A549 (cell line): ENCODE data around the gene TRDMT1. TPM values are rescaled to one million over a fixed set of nuclear protein-coding genes. Genes with fewer than 3 reads are reported as not detected.

ENCODE experiments used
- ATAC-seq, 2 experiments: fragments of 200-7000 bp in 1 of 2; fragments of >200 bp in 1 of 2; cut with Nextera tagmentation in 1 of 2; cut with Tn5 transposase in 1 of 2; 3 replicates each; pipeline versions ENCODE4 v1.8.0 to v1.9.1; 2018 to 2020; ENCODE audit warnings: mild to moderate bottlenecking in 1 of 2, moderate library complexity in 1 of 2
- CTCF ChIA-PET: fragments of 300-600 bp; sonication (Branson Sonifier 250); formaldehyde crosslinking; extraction: SDS; loops from one replicate; lab custom pipeline; 2021; ENCODE audit warnings: antibody characterized with exemption, inconsistent platforms; lab: Yijun Ruan, JAX
- POLR2A ChIA-PET: fragments of 350-600 bp; formaldehyde crosslinking; extraction: SDS; loops from one replicate; lab custom pipeline; 2021; ENCODE audit warnings: antibody characterized with exemption, inconsistent platforms; lab: Yijun Ruan, JAX
- DNase-seq, 2 experiments: peaks; one replicate each; pipeline versions ENCODE4 v3.0.0 to v3.0.0-alpha.2; 2011 to 2016; ENCODE audit warnings: low read depth in 1 of 2, low spot score in 1 of 2
- FAIRE-seq: peaks from 2 replicates; lab custom pipeline; 2011; peaks lifted over from hg19 to GRCh38; lab: Jason Lieb, UNC
- H3K27ac ChIP-seq, 2 experiments: fragments of >200 bp; sonication (Bioruptor Twin); formaldehyde crosslinking; 3 replicates each; pipeline ENCODE4 v1.5.1; 2016 to 2017
- H3K4me1 ChIP-seq: fragments of >200 bp; sonication (Bioruptor Twin); formaldehyde crosslinking; 3 replicates; pipeline ENCODE4 v1.6.1; 2016
- H3K4me2 ChIP-seq: fragments of >200 bp; sonication (Bioruptor Twin); formaldehyde crosslinking; 3 replicates; pipeline ENCODE4 v1.6.1; 2016
- H3K4me3 ChIP-seq: fragments of >200 bp; sonication (Bioruptor Twin); formaldehyde crosslinking; 3 replicates; pipeline ENCODE4 v1.5.1; 2016
- H3K9me3 ChIP-seq: fragments of >200 bp; sonication (Bioruptor Twin); formaldehyde crosslinking; 3 replicates; pipeline ENCODE4 v1.6.1; 2016
- ATOH8 ChIP-seq: fragments of 250-450 bp; sonication (Bioruptor Pico); IDR thresholded peaks from 2 replicates; pipeline ENCODE4 v1.5.0; 2020; ENCODE audit warnings: low read depth, mild to moderate bottlenecking, moderate library complexity
- BCL3 ChIP-seq: fragments of >200 bp; sonication (Bioruptor Twin); formaldehyde crosslinking; IDR thresholded peaks from 3 replicates; pipeline ENCODE4 v1.6.1; 2016
- BHLHE40 ChIP-seq: IDR thresholded peaks from 2 replicates; pipeline ENCODE4 v1.6.1; 2012; ENCODE audit warnings: low read depth, low read length, inconsistent platforms
- CBX2 ChIP-seq: fragments of 200-600 bp; sonication (generic); IDR thresholded peaks from 2 replicates; pipeline ENCODE4 v1.6.1; 2016; ENCODE audit warnings: low read depth, mild to moderate bottlenecking, borderline replicate concordance
- CTCF ChIP-seq: fragments of >200 bp; sonication (Bioruptor Twin); formaldehyde crosslinking; IDR thresholded peaks from 3 replicates; pipeline ENCODE4 v1.5.1; 2016
- ELK1 ChIP-seq: fragments of 150-350 bp; IDR thresholded peaks from 2 replicates; pipeline ENCODE4 v1.6.1; 2014; ENCODE audit warnings: low read depth, mild to moderate bottlenecking, low read length
- FOSL2 ChIP-seq, 2 experiments: fragments of 450-650 bp in 1 of 2; fragments of >200 bp in 1 of 2; sonication (Bioruptor Twin) in 1 of 2; formaldehyde crosslinking; IDR thresholded peaks; 2 replicates each; pipeline versions ENCODE4 v1.5.0 to v1.6.1; 2016 to 2020; ENCODE audit warnings: mild to moderate bottlenecking in 1 of 2, moderate library complexity in 1 of 2
- HES2 ChIP-seq: fragments of >200 bp; sonication (Bioruptor Twin); formaldehyde crosslinking; IDR thresholded peaks from 2 replicates; pipeline ENCODE4 v1.6.1; 2016
- HEYL ChIP-seq: fragments of 250-450 bp; sonication (Bioruptor Pico); IDR thresholded peaks from 2 replicates; pipeline ENCODE4 v1.8.0; 2021; ENCODE audit warnings: mild to moderate bottlenecking, moderate library complexity
- NPAS2 ChIP-seq: fragments of 250-450 bp; sonication (Bioruptor Pico); IDR thresholded peaks from 2 replicates; pipeline ENCODE4 v1.8.0; 2022; ENCODE audit warnings: mild to moderate bottlenecking, moderate library complexity, borderline replicate concordance
- NR3C1 ChIP-seq: fragments of >200 bp; sonication (Bioruptor Twin); formaldehyde crosslinking; IDR thresholded peaks from 3 replicates; pipeline ENCODE4 v1.6.1; 2017
- PHF8 ChIP-seq: fragments of 200-600 bp; sonication (generic); IDR thresholded peaks from 2 replicates; pipeline ENCODE4 v1.6.1; 2016; ENCODE audit warnings: low read depth, mild to moderate bottlenecking, antibody characterized with exemption, moderate library complexity, borderline replicate concordance
- POLR2AphosphoS2 ChIP-seq: conservative IDR thresholded peaks from 2 replicates; pipeline ENCODE4 v1.6.1; 2012; ENCODE audit warnings: low read length, improper control_type of control experiment, inconsistent platforms
- RAD21 ChIP-seq, 2 experiments: fragments of >200 bp in 1 of 2; sonication (Bioruptor Twin) in 1 of 2; formaldehyde crosslinking in 1 of 2; IDR thresholded peaks in 1 of 2; conservative IDR thresholded peaks in 1 of 2; 2 replicates in 1 of 2; 3 replicates in 1 of 2; pipeline ENCODE4 v1.6.1; 2012 to 2018; ENCODE audit warnings: inconsistent platforms in 1 of 2
- RFX5 ChIP-seq: fragments of 450-650 bp; IDR thresholded peaks from 2 replicates; pipeline ENCODE4 v1.7.1; 2014; ENCODE audit warnings: antibody characterized with exemption, mild to moderate bottlenecking, moderate library complexity
- SREBF2 ChIP-seq: fragments of 450-650 bp; IDR thresholded peaks from 2 replicates; pipeline ENCODE4 v1.6.1; 2014; ENCODE audit warnings: mild to moderate bottlenecking, moderate library complexity
- TFCP2L1 ChIP-seq: fragments of 250-450 bp; sonication (Bioruptor Pico); IDR thresholded peaks from 2 replicates; pipeline ENCODE4 v1.5.0; 2021; ENCODE audit warnings: mild to moderate bottlenecking
- USF2 ChIP-seq: fragments of 450-650 bp; IDR thresholded peaks from 2 replicates; pipeline ENCODE4 v1.6.1; 2014; ENCODE audit warnings: antibody characterized with exemption
- ZC3H11A ChIP-seq: fragments of 450-650 bp; IDR thresholded peaks from 2 replicates; pipeline ENCODE4 v1.6.1; 2014; ENCODE audit warnings: antibody characterized with exemption, mild to moderate bottlenecking
- WGBS: methylation state at CpG from one replicate; pipeline ENCODE4 v1.1.6; 2017; ENCODE audit errors: missing lambda C conversion rate; 5-methylcytosine and 5-hydroxymethylcytosine counted together
- polyA plus RNA-seq, 4 experiments: library from polyadenylated mRNA; depleted of rRNA in 3 of 4; stranded (reverse); fragments of >200 nt; fragmentation: RNase III in 1 of 4; extraction: RNeasy Plus Mini Kit Qiagen cat#74134 plus additional on column Dnase treatment in 1 of 4; gene quantifications; 2 replicates in 3 of 4; 3 replicates in 1 of 4; pipeline ENCODE4 v1.2.3, GENCODE V29; 2011 to 2017

The TRDMT1 gene
- polyA plus RNA-seq, 2 of the 4 experiments (the other 2 are of a cell fraction) = 2.4 to 7.4 TPM

- TF ChIP-seq PHF8 (no peak), HEYL (CRISPR knock-in tag) (no peak), BCL3 (0 out of 3 replicates have a peak, but pooled peaks have one; percentile 20), CTCF (no peak), ELK1 (no peak)
Measured at GRCh38 chr10:17229967-17230682, 28.7 kb upstream of the TRDMT1 start (continued).

- peak in 1 of 2 experiments; percentile 52 for DNase-seq
- no peak for TF ChIP-seq BHLHE40
- TF ChIP-seq POLR2AphosphoS2 = no peak
- no peak for TF ChIP-seq TFCP2L1 (CRISPR knock-in tag)
- TF ChIP-seq NR3C1 = no peak
- no peak for TF ChIP-seq CBX2
- no peak for TF ChIP-seq HES2
- TF ChIP-seq ATOH8 (CRISPR knock-in tag) = no peak
- TF ChIP-seq USF2 = no peak
- no peak for TF ChIP-seq NPAS2 (CRISPR knock-in tag)
- TF ChIP-seq ZC3H11A = no peak
- TF ChIP-seq SREBF2 = no peak
- TF ChIP-seq BCL3 = no peak
- no peak for TF ChIP-seq FOSL2 (IDR thresholded peaks at IDR 0.05)
- TF ChIP-seq FOSL2 (CRISPR knock-in tag; IDR thresholded peaks at IDR 0.05) = no peak
- no peak for TF ChIP-seq RFX5
- no peak for TF ChIP-seq RAD21 (conservative IDR thresholded peaks at IDR 0.05 in 1 of 2, IDR thresholded peaks at IDR 0.05 in 1 of 2)
- FAIRE-seq = no peak
- ChIA-PET POLR2A (interaction anchor here (0.7 to 6.0 kb wide), 9 partner anchors 8 to 412 kb away, joined by 3 to 96 read pairs (median 10); partner anchors contain the start of genes RSU1 and TRDMT1), CTCF (interaction anchor here (0.6 to 6.3 kb wide), 21 partner anchors 9 to 388 kb away, joined by 3 to 53 read pairs (median 5); partner anchors contain the start of gene TRDMT1)
- peak overlapping the region; percentile 92 to 100 for H3K27ac ChIP-seq
- peaks cover 47% of the 10 kb centered on the region for H3K4me1 ChIP-seq
- peak in 1 of 2 experiments; percentile 6; a peak in 2 of 6 replicates for ATAC-seq
- H3K4me3 ChIP-seq = peak overlapping the region; percentile 94
- no CpG with 5 or more reads among the region's 21 CpGs for WGBS
- H3K9me3 ChIP-seq = no peaks in the 10 kb centered on the region
- H3K4me2 ChIP-seq = peak overlapping the region; percentile 97
Measured at GRCh38 chr10:17229717-17229966, 28.2 kb upstream of the TRDMT1 start.
